Fibroblast of upper back skin (primary cell): ENCODE data around the gene GPHN.
"Not testable (repeated sequence)": the region's sequence is repeated elsewhere in the genome, so short reads cannot be mapped to it uniquely, and the experiment has no call there.

Experiments used
- DNase-seq: peaks from one replicate; pipeline ENCODE4 v3.0.0-alpha.2; 2013

The GPHN gene

DNA sequence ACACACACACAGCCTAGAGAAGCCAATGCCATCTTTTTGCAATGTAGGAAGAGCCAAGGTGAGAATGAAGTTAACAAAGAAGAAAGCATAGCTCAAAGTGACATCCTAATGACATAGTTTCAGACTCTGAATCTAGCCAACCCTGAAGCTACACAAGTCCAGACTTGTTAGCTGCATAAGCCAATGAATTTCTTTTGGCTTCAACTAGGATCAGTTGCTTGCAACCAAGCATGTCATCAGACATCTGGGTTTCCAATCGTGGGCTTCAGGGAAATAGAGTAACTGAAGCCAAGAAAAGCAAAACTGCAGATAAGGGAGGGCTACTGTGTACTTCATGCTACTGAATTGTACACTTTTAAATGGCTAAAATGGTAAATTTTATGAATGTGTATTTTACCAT, 4.4 kb upstream of the GPHN start:
- no peak for DNase-seq

DNA sequence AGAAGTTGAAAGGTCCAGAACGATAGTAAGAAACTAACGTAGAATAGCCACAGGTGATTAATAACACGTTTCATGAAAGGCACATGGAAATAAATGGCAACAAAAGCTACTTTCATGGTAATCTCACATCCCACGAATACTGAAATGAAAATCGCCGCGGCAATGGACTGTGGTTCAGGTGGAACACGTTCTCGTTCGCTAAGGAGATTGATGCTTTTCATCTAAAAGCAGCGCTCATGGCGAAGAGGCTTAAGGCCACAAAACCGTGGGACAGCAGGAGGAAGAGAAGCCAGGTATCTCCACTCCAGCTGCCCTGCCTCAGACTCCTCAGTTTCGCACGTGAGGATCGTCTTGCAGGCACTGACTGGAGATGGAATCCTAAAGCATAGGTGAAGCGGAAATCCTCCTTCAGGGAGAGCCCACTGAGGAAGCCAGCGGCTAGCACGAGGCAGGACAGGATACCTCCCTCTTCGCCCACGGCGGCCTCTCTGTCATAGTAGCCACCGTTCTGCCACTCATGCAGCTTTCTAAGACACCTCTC, 696 bp upstream of the GPHN start:
- DNase-seq: no peak

DNA sequence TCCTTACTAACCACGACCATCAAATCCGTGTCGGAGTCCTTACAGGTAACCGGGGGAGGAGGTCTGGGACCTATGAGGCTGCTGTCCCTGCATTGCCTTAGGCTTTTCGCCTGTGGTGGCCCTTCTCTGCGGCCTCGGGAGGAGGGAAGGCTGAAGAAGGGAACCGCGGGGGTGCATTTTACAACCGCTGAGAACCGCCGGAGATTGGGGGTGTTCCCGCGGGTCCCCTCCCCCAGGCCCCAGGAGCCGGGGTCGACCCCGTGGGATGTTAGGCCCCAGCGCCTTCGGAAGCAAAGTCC, 549 bp downstream of the GPHN start:
- DNase-seq: no peak

- DNase-seq: no peak
These were observed 1.1 kb downstream of the GPHN start for GRCh38 chr14:66508846-66509621.

DNA sequence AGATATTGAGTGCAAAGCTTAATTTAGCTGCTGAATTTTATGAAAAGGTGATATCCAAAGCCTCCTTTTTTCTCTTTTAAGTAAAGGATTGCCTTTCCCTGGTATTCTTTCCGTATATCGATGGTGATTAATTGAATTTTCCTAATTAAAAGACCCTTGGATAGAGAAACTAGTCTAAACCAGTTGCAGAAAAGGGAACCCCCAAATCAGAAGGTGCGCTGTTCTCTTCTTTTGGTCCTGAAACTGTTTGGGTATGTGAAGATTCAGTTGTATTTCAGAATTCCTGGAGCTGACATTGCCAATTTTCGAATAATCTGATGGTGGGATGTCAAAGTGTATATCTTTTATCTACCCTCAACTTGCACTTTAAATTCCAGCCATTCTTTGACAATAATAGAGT, 1.9 kb downstream of the GPHN start:
- no peak for DNase-seq

- no peak for DNase-seq
These were observed 3.9 kb downstream of the GPHN start for GRCh38 chr14:66511849-66512248.

GRCh38 chr14:66514213-66514612, 6.3 kb downstream of the GPHN start:
- DNase-seq: no peak

- no peak for DNase-seq
These were observed 22.6 kb downstream of the GPHN start for GRCh38 chr14:66530526-66530925.

GRCh38 chr14:66539034-66539433, 31.1 kb downstream of the GPHN start:
- no peak for DNase-seq

- no peak for DNase-seq
These were observed 32.1 kb downstream of the GPHN start for GRCh38 chr14:66540038-66540437.

GRCh38 chr14:66541627-66542026, 33.7 kb downstream of the GPHN start:
- DNase-seq: no peak

GRCh38 chr14:66543996-66544395, 36.0 kb downstream of the GPHN start:
- no peak for DNase-seq

GRCh38 chr14:66545191-66545590, 37.2 kb downstream of the GPHN start:
- not testable (repeated sequence) for DNase-seq

DNA sequence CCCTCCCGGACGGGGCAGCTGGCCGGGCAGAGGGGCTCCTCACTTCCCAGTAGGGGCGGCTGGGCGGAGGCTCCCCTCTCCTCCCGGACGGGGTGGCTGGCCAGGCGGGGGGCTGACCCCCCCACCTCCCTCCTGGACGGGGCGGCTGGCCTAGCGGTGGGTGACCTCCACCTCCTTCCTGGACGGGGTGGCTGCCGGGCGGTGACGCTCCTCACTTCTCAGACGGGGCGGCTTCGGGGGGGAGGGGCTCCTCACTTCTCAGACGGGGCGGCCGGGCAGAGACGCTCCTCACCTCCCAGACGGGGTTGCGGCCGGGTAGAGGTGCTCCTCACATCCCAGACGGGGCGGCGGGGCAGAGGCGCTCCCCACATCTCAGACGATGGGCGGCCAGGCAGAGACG, 37.8 kb downstream of the GPHN start:
- not testable (repeated sequence) for DNase-seq

GRCh38 chr14:66563731-66564130, 55.8 kb downstream of the GPHN start:
- no peak for DNase-seq

GRCh38 chr14:66568220-66568619, 60.3 kb downstream of the GPHN start:
- no peak for DNase-seq

- peak; percentile 8 for DNase-seq
These were observed 64.9 kb downstream of the GPHN start for GRCh38 chr14:66572826-66573225.

DNA sequence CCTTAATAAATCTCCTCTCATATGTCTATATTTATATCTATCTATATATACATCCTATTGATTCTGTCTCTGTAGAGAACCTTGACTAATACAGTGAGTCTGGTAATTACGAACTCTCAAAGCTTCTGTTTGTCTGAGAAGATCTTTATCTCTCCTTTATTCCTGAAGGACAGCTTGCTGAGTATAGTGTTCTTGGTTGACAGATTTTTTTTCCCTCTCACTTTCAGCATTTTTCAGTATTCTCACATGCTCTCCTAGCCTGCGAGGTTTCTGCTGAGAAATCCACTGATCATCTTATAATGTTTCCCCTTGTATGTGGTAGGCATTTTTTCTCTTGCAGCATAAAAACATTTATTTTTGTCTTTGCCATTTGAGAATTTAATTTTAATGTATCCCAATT, 67.1 kb downstream of the GPHN start:
- no peak for DNase-seq

- DNase-seq: no peak
These were observed 68.0 kb downstream of the GPHN start for GRCh38 chr14:66575939-66576338.

DNA sequence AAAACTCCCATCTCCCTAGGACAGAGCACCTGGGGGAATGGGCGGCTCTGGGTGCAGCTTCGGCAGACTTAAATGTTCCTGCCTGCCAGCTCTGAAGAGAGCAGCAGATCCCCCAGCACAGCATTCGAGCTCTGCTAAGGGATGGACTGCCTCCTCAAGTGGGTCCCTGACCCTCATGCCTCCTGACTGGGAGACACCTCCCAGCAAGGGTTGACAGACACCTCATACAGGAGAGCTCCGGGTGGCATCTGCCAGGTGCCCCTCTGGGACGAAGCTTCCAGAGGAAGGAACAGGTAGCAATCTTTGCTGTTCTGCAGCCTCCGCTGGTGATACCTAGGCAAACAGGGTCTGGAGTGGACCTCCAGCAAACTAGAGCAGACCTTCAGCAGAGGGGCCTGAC, 79.8 kb downstream of the GPHN start:
- not testable (repeated sequence) for DNase-seq

DNA sequence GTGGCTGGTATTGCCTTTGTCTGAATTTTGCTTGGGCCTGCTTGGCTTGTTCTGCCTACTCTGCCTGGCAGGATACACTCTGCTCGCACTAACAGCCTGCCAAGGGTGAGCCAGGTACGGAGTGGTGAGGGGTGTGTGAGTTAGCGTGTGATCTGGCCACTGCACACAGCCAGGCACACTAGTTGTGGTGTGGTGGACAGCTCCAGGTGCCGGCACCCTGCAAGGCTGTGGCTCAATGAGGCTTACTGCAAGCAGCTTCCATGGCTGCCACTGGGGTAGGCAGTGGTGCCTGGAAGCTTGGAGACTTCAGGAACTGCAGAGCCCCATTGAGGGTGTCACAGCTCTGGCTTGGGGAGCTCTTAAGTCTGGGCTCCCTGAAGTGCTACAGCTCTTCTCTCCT, 87.4 kb downstream of the GPHN start:
- DNase-seq: no peak

DNA sequence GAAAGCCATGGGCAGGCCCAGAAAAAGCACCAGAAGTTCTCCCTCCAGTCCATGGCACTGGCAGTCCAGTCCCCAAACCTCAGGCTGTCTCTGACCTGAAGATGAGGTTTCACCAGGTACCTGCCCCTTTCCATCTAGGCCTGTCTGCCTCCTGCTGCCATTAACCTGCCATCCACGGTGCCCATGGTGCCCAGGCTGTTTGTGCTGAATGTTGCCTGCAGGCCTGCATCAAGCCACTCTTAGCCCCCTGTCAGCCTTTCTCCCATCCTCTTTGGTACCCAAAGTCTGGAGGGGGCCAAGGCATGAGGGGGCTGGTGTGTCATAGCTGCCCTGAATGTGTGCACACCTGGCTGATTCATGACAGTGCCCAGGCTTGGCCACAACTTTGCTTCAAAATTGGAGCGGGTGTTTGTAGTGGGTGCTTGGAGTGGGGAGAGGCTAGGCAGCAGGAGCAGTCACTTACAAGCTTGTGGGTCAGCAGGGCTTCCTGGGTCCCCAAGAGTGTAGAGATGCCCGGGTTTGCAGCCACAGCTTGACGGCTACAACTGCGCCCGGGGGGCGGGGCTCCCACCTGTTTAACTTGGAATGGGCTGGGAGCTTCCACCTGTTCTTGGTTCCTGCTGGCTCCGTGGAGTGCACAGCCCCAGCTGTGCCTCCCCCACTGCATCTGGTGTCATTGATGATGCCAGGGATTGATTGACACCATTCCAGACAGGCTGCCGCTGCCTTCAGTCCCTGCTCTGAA, 88.5 kb downstream of the GPHN start:
- no peak for DNase-seq

GRCh38 chr14:66600416-66600815, 92.5 kb downstream of the GPHN start:
- DNase-seq: peak; percentile 24

DNA sequence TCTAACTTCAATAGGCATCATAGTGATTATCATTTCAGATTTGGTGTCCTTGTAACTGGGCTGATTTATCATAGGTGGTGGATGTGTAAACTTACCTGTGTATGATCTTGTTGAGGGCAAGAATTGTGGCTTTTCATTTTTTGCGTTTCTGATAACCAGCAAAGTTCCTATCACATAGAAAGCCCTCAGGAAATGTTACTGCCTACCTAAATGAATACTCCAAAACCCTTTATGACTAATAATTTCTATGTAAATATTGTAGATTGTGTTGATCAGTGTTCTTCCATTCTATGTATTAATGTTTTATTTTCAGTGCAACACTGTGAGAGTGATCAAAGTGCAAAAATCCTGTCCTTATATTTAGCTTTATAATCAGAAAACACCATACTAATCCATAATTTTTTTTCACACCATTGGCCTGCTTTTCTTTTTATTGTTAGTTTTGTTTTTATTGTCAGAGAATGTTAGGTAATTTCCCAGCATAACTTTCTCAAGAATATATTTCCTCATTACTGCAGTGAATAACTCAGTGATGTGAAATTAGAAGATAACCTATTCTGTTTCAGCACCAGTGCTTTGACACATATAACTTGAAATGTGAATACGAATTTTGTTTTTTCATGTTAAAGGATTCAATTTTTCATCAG, 94.1 kb downstream of the GPHN start:
- no peak for DNase-seq
